Caki2 (cell line): ENCODE results near the gene AFAP1. TPM values are rescaled to one million over a fixed set of nuclear protein-coding genes. Genes with fewer than 3 reads are reported as not detected.
A peak's percentile ranks its signal among the peaks of the same experiment; 100 is the strongest.

Source experiments
- DNase-seq: peaks from one replicate; pipeline ENCODE4 v3.0.0-alpha.2; 2015; ENCODE audit warnings: low read depth
- in situ Hi-C: cut with HindIII; loops from 2 replicates; pipeline ENCODE4 v1.10.0; 2016; ENCODE audit warnings: low sequenced_read_pairs, low pct_unique_long_range_greater_than_20kb, mixed read lengths
- total RNA-seq: library from RNA; depleted of rRNA; stranded (reverse); fragments of >200 nt; shearing (Covaris generic); gene quantifications from 2 replicates; pipeline ENCODE4 v1.2.3, GENCODE V29; 2014; ENCODE audit warnings: low replicate concordance

The AFAP1 gene
- total RNA-seq, 1 experiment from 2014 or later = 16.1 TPM

DNA sequence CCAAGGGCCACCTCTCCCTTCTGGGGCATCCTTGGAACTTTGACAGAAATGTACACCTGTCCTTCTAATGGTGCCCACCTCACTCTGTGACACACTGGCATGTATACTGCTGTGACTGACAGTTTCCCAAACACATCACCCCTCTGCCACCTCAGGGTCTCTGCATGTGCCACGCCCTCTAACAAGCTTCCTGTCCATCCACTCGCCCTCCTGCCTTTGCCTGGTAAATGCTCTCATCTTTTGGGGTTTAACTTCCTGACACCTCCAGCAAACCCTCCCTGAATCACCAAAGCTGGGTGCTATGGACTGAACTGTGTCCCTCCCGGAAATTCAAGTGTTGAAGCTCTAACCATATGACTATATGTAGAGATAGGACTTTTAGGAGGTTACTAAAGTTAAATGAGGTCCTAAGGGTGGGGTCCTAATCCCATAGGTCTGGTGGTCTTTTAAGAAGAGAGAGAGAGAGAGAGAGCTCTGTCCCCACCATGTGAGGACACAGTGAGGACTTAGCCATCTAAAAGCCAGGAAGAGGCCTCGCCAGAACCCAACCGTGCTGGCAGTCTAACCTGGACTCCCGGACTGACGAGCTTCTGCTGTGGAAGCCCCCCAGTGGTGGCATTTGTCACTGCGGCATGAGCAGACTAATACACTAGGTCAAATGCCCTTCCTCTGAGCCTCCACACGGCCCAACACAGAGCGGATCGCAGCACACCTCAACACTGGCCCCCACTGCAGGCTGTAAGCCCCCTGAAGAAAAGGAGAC, 95.6 kb downstream of the AFAP1 start:
- DNase-seq = peak; percentile 21
- in situ Hi-C loops = no loop called here

DNA sequence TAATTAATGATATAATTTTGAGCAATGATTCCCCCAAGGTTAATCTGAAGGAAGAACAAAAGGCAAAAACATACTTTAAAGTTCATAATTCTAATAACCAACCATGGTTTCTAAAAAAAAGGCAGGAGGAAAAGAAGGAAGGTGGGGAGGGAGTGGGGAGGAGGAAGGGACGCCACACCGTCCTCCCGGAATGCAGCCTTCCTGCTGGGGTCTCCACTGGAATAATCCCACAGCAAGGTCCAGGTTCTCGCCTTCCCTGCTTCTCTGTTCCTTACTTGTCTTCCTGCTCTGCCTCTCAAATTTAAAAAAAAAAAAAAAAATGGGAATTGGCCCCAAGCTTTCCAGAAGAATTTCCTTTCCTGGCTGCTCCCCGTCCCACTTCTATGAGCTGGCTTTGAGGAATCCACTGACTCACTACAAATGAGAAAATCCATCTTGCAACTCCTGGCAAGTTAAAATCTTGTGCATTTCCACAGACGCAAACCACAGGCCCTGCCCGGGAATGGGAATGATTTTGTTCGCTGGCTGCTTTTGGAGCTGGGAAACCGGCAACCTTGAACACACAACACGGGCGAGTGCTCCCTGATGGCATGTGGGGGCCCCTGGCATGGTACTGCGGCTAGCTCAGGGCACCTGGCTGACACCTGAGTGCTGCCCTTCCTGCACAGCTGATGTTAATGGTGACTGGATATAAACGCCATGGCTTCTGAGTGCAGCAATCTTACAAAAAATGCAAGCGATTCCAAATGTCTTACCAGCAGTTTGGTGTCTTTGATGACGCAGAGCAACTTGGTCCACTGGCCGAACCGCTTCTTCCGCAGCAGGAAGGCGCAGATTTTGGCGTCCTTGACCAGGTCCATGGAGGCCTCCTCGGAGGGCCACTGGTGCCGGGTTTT, 97.0 kb downstream of the AFAP1 start:
- in situ Hi-C loops = no loop called here
- DNase-seq = peak; percentile 92

DNA sequence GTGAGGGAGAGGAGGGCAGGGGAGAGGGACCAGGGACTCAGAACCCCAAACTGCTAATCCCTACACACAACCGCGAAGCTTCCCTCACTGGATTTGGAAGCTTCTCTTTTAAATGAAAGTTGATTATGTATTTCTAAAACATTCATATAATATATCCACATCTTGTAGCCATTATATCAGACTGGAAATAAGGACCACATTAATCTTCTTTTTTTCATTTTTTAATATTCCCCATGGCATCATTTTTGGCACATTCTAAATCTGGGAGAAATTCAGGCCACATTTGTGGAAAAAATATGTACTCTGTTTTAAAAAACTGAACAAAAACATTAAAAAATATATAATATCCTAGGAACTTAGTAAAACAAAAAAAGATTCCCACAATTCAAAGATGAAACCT, 97.8 kb downstream of the AFAP1 start:
- in situ Hi-C loops = no loop called here
- no peak for DNase-seq

DNA sequence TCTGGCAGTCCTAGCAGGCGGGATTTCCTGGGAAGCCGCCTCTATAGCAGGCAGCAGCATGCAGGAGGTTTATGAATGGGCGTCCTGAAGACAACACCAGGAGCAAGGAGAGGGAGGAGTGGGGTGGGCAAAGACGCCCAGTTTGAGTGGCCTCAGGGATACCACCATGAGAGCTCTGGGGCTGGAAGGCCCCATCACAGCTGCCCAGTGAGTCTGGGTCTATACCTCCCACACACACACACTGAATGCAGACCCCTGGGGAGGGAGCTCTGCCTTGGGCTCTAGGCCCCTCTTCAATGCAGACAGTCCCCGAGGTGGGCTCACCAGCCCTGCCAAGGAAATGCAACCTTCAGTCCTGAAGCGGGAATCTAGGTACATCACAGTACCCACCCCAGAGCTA, 98.6 kb downstream of the AFAP1 start:
- in situ Hi-C loops = no loop called here
- DNase-seq = no peak

DNA sequence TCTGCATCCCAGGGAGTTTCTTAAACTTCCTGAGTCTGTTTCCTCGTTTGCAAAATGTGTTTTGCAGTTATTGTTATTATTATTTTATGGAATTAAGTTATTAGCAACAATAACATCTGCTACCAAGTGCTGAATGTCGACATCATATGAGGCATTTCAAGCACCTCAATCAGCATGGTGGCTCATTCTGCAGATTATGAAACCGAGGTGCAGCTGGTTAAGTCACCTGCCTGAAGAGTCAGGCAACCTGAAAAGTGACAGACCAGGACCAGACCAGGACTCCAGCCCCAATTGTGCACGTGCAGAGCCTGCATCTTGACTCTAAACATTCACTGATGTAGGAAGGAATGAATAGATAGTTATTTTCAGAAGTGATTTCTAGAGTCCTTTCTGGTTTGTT, 99.8 kb downstream of the AFAP1 start:
- in situ Hi-C loops = no loop called here
- DNase-seq = no peak

DNA sequence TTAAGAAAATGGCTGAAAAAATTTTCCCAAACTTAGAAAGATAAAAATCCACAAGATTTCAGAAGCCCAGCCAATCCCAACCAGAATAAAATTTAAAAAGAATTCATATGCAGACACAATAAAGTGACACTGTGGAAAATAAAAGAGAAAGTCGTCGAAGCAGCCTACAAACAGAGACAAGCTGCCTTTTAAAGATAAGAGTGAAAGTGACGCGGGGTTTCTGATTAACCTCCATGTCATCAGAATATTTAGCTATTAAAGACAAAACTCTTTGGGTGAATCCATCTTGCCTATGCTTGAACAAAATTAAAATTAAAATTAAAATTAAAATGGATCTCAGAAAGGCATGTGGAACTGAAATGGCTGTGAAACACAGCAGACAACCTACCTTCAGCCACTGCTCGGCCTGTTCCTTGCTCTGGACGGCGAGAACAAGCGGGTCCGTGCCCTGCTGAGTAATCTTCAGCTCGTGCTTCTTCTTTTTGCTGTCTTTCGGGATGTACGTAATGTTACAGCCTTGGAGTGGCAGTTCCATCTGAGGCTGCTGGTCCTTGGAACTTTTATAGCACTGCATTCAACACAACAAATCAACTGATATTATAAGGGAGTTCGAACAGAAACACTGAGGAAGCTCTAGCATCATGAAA, 101.4 kb downstream of the AFAP1 start:
- in situ Hi-C loops = no loop called here
- DNase-seq = no peak

DNA sequence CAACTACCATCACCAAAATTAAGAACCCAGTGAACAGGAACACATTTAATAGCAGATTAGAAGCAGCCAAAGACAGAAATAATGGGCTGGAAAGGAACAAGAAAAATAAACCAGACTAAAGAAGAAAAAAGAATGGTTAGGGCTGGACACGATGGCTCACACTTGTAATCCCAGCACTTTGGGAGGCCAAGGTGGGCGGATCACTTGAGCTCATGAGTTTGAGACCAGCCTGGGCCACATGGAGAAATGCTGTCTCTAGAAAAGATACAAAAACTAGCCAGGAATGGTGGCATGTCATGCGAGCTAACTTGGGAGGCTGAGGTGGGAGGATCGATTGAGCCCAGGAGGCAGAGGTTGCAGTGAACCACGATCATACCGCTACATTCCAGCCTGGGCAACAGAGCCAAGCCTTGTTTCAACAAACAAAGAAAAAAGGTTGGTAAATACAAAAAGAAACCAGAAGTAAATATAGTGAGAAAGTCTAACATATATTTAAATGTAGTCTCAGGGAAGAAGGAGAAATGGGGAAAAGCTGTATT, 102.0 kb downstream of the AFAP1 start:
- no peak for DNase-seq
- in situ Hi-C loops = no loop called here

DNA sequence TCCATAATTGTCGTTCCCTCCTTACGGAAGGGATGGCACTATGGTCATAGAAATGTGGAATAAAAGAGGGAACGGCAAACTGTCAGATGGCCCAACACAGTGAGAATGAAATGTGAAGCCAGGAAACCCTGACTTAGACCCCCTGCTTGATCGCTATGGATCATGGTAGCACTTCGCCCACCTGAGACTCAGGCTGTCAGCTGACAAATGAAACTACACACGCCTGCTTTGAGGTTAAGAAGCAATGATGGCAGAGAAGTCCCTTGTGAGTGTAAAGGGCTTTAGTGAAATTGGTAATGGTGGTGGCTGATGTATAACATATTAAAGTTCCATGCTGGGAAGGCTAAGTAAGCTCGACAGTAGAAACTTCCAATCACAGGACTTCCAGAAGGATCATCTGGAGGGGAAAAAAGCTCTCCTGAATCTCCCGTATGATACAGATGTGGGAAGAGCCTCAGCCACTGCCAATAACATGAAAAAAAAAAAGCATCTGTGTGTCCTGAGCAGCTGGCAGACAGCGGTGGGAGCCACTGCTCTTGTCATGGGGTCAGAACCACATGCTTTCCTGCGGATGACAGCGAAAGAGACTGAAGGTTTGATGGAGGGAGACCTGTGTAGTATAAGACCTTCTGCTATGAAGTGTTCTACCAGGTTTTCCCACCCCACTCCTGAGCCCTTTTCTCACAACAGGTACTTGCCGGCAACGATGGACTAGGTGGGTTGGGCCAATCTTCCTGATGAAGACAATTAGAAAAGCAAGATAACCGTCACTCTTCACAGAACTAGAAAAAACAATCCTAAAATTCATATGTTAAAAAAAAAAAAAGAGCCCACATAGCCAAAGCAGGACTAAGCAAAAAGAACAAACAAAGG, 107.6 kb downstream of the AFAP1 start:
- in situ Hi-C loops = no loop called here

DNA sequence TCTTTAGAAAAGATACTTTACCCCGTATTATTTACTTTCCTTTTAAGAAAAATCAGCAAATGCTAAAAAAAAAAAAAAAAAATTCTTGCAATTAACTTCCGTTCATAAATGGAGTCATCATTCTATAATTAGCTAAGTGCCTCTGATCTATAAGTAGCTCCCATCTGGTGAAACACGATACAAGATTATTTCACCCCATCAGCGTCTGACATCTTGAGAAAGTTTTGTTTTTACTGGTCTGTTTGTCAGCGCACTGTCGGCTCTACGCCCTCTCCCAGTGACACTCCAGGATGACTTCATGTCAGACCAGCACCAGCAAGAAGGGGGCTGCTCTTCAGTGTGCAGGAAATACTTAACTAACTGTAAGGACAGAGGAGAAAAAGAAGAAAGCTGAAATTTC, 108.3 kb downstream of the AFAP1 start:
- DNase-seq = no peak
- in situ Hi-C loops = no loop called here

More for the DNA sequence above, 107.6 kb downstream of the AFAP1 start:
- no peak for DNase-seq

DNA sequence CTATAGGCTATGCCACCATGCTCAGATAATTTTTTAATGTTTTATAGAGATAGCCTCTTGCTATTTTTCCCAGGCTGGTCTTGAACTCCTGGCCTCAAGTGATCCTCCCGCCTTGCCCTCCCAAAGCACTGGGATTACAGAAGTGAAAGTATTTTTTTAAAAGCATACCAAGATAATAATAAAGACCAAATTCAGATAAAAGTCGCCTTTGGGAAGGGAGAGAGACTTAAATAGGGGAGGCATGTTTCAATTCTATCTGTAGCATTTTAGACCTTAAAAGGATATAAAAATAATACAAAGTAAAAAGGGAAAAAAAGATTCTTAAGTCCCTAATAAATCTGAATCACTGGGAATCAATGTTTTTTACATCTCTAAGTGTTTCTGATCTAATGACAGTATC, 108.9 kb downstream of the AFAP1 start:
- in situ Hi-C loops = no loop called here
- no peak for DNase-seq

DNA sequence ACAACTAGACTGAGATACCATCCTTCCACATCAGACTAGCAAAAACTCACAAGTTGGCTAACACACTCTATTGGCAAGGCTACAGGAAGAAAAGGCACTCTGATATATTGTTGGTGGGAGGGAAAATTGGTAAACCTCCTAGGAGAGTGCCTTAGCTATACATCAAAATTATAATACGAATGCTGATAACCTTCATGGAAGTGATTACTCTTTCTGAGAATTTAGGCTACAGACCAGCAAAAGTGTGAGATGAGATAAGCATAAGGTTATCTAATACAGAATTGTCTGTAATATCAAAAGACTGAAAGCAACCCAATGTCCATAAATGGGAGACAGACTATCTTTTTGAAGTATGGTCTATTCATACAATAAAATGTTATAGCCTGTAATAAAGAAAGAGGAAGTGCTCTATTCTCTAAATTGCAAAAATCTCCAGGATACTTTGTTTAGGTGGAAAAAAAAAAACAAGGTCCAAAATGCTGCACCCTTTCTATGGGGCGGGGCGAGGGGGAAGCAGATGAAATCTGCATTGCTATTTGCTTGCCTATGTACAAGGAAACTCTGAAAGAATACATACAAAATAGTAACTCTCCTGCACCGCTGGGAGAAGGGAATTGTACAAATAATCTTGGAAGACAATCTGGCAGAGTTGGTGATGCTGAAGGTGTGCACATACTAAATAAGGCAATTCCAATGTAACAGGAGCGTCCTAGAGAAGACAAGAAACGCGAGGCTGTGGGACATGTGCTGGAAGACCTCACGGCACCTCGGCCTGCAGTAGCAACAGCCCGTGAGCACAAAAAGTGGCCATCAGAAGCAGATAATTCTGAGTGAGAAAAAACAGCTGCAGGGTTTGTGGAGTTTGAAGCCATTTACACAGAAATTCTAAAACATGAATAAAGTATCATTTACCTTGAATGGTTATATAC, 109.7 kb downstream of the AFAP1 start:
- no peak for DNase-seq
- in situ Hi-C loops = no loop called here

DNA sequence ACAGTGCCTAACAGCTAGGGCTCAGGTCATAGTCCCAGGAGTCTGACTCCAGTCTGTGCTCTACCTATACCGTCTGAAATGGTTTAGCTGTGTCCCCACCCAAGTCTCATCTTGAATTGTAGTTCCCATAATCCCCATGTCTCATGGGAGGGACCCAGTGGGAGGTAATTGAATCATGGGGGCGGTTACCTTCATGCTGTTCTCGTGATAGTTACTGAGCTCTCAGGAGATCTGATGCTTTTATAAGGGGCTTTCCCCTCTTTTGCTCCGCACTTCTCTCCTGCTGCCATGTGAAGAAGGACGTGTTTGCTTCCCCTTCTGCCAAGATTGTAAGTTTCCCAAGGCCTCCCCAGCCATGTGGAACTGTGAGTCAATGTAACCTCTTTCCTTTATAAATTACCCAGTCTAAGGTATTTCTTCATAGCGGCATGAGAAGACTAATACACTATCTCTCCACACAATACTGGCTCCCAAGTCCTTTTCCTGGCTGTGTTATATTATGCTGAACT, 110.8 kb downstream of the AFAP1 start:
- in situ Hi-C loops = no loop called here
- no peak for DNase-seq

DNA sequence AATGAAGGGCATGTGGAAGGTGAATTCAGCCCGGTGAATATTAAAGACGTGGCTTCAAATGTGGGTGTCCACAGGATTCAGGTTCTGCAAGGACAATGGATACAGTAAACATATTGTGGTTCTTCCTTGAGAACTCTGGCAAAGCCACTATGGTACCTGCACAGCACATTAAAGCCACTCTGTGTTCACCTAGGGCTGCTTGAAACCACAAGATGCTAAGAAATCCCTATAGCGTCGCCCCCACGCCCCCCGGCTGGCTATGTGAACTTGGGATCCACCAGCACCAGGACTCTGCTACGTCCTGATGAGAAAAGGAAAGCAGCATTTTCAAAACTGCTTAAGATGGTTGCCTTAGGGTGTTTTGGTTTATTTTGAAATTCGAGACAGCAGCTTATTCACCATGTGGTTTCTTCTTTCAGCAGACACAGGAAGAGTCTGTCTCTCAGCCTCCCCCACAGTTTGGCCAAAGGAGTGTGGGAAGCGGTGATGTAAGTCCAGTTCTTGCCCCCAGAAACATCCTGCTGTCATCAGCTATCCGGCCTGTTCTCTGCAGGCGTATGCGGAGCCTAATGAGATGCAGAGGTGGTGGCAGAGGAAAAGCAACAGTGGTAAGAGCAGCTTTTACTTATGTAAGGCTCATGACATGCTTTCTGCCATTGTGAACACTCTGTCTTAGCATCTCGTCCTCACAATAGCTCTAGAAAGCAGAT, 111.5 kb downstream of the AFAP1 start:
- in situ Hi-C loops = no loop called here
- peak; percentile 66 for DNase-seq

DNA sequence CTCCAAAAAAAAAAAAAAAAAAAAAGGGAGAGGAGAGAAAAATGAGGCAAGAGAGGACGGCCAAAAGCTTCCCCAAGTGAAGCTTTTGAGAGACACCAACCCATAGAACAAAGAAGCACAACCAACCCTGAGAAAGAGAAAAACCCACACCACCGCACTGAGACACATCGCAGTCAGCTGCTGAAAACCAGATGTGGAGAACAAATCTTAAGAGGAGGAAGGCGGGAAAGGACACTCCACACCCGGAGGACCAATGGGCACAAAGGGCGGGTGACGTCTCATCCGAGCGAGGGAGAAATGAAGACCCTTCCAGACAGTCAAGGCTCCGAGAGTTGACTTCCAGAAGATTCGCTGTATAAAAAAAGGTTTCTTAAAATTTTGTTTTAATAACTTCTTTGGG, 112.1 kb downstream of the AFAP1 start:
- no peak for DNase-seq
- in situ Hi-C loops = no loop called here

DNA sequence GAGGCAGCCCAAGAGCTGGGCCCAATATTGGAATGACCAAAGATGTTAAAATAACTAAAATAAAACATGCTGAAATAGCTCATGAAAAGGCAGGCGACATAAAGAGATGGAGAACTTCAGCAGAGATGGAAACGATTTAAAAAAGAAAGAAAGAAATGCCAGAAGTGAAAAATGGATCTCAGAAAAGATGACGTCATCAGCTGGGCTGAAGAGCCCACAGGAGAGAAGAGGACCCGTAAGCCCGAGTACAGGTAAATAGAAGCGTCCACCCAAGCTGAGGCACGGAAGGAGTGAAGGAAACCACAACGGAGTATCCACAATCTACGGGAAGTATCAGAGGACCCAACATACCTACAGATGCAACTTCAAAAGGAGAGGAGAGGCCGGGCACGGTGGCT, 112.8 kb downstream of the AFAP1 start:
- DNase-seq = no peak
- in situ Hi-C loops = no loop called here

DNA sequence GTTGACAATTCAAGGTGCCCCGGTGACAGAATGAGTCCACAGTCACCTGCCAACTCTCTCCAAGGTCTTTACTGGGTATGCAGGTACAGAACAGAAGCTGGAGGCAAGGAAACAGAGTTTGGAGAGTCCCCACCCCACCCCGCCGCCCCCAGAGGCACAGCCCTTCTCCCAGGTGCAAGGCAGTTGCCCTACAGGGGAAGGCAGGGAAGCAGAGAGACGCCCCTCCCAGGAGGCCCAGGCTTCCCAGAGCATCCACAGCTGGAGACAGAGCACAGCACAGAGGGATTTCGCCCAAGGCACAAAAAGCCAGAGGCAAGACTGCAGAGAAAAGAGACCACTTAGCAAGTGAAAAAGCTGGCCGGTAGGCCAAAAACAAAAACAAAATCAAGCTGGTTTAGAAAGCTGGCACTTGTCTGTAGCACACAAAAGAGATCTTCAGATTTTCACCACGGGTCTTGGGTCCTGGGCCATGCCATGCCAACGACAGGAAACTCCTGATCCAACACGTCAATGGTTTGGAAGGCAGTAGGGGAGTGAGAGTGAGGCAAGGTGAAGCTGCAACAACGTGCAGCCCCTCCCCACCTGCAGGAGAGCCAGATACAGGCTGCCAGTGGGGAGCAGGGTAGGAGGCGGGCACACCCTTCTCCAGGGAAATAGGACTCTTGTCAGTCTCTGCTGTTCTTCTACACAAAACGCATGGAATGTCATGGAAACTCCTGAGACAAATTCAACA, 113.3 kb downstream of the AFAP1 start:
- in situ Hi-C loops = no loop called here
- no peak for DNase-seq
